Effector memory CD8-positive, alpha-beta T cell (primary cell): ENCODE measurements around the gene EIF4EBP3.

Experiments
- ATAC-seq: fragments of 150-1000 bp; cut with Tn5 transposase; replicated peaks from 2 replicates; pipeline ENCODE4 v1.10.0; 2021; ENCODE audit warnings: mild to moderate bottlenecking, moderate library complexity
- DNase-seq, 3 experiments: peaks; one replicate each; pipeline ENCODE4 v3.0.0; 2021
- H3K27ac Mint-ChIP-seq, 2 donors: one replicate each; pipeline ENCODE4 v1.8.0; 2022; ENCODE audit warnings: mild to moderate bottlenecking in 2 of 2, mixed read lengths in 2 of 2, moderate library complexity in 2 of 2
- H3K27me3 Mint-ChIP-seq, 2 donors: one replicate each; pipeline ENCODE4 v1.8.0; 2022; ENCODE audit warnings: mixed read lengths in 2 of 2
- H3K36me3 Mint-ChIP-seq: one replicate; pipeline ENCODE4 v1.8.0; 2022; ENCODE audit warnings: mild to moderate bottlenecking, moderate library complexity, mixed read lengths; ENCODE audit not compliant: insufficient read depth
- H3K4me1 Mint-ChIP-seq, 2 donors: one replicate each; pipeline ENCODE4 v1.8.0; 2022; ENCODE audit warnings: low read depth in 2 of 2, mixed read lengths in 2 of 2
- H3K4me3 Mint-ChIP-seq, 2 donors: one replicate each; pipeline ENCODE4 v1.8.0; 2022; ENCODE audit warnings: mild to moderate bottlenecking in 2 of 2, mixed read lengths in 2 of 2, moderate library complexity in 2 of 2
- H3K9me3 Mint-ChIP-seq, 2 donors: one replicate each; pipeline ENCODE4 v1.8.0; 2022; ENCODE audit warnings: mixed read lengths in 2 of 2

Gene EIF4EBP3

GRCh38 chr5:140596321-140596741 lies 48.9 kb downstream of the EIF4EBP3 start:
- Mint-ChIP-seq H3K9me3 (no peaks in the 10 kb centered on the region), H3K36me3 (no peaks in the 10 kb centered on the region), H3K27me3 (peaks cover 8 to 16% of the 10 kb centered on the region in 2 donors), H3K4me1 (peaks cover 0 to 1% of the 10 kb centered on the region in 2 donors), H3K4me3 (no peak overlapping the region), H3K27ac (no peak overlapping the region)
- DNase-seq = no peak
- ATAC-seq = no peak

- H3K36me3 Mint-ChIP-seq = no peaks in the 10 kb centered on the region
- peaks cover 8 to 16% of the 10 kb centered on the region in 2 donors for H3K27me3 Mint-ChIP-seq
- DNase-seq (no peak), ATAC-seq (no peak)
- H3K4me1 Mint-ChIP-seq = peaks cover 0 to 1% of the 10 kb centered on the region in 2 donors
- no peak overlapping the region for H3K27ac Mint-ChIP-seq
- H3K4me3 Mint-ChIP-seq = no peak overlapping the region
- no peaks in the 10 kb centered on the region for H3K9me3 Mint-ChIP-seq
These were observed 51.4 kb downstream of the EIF4EBP3 start for GRCh38 chr5:140598836-140599235.
